Measurements from ENCODE around the gene PHGDH.

- no peak for TF ChIP-seq EZH2 (IDR thresholded peaks at IDR 0.05; ENCODE audit: borderline replicate concordance, low read length)
- no peak for TF ChIP-seq CTCF (IDR thresholded peaks at IDR 0.05; ENCODE audit: low read length)
Observed at GRCh38 chr1:119774746-119775490, 63.2 kb downstream of the PHGDH start.

Data from OCI-LY1 (cell line).